ENCODE data around the gene GALNT17.

- TF ChIP-seq TAF1 (IDR thresholded peaks at IDR 0.05; ENCODE audit: low read depth): no peak
- TF ChIP-seq CTCF (IDR thresholded peaks at IDR 0.05; ENCODE audit: poor library complexity, severe bottlenecking): no peak
- TF ChIP-seq, protein P1, sequence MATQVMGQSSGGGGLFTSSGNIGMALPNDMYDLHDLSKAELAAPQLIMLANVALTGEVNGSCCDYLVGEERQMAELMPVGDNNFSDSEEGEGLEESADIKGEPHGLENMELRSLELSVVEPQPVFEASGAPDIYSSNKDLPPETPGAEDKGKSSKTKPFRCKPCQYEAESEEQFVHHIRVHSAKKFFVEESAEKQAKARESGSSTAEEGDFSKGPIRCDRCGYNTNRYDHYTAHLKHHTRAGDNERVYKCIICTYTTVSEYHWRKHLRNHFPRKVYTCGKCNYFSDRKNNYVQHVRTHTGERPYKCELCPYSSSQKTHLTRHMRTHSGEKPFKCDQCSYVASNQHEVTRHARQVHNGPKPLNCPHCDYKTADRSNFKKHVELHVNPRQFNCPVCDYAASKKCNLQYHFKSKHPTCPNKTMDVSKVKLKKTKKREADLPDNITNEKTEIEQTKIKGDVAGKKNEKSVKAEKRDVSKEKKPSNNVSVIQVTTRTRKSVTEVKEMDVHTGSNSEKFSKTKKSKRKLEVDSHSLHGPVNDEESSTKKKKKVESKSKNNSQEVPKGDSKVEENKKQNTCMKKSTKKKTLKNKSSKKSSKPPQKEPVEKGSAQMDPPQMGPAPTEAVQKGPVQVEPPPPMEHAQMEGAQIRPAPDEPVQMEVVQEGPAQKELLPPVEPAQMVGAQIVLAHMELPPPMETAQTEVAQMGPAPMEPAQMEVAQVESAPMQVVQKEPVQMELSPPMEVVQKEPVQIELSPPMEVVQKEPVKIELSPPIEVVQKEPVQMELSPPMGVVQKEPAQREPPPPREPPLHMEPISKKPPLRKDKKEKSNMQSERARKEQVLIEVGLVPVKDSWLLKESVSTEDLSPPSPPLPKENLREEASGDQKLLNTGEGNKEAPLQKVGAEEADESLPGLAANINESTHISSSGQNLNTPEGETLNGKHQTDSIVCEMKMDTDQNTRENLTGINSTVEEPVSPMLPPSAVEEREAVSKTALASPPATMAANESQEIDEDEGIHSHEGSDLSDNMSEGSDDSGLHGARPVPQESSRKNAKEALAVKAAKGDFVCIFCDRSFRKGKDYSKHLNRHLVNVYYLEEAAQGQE (IDR thresholded peaks at IDR 0.05; ENCODE audit: borderline replicate concordance): no peak
- no peak for TF ChIP-seq EZH2 (IDR thresholded peaks at IDR 0.05; ENCODE audit: borderline replicate concordance, insufficient read depth, low read length, poor library complexity, severe bottlenecking)
- TF ChIP-seq POLR2AphosphoS5 (IDR thresholded peaks at IDR 0.05): no peak
- TF ChIP-seq RAD21 (conservative IDR thresholded peaks at IDR 0.05): no peak
- no peak for TF ChIP-seq EP300 (conservative IDR thresholded peaks at IDR 0.05; ENCODE audit: poor library complexity, severe bottlenecking)
- no peak for TF ChIP-seq MXI1 (conservative IDR thresholded peaks at IDR 0.05; ENCODE audit: poor library complexity, severe bottlenecking)
Observed at GRCh38 chr7:71422104-71422503, 290.2 kb downstream of the GALNT17 start.

Measured in neural cell (in vitro differentiated cells).